Measurements from ENCODE around the gene PTBP1. TPM values are rescaled to one million over a fixed set of nuclear protein-coding genes. Genes with fewer than 3 reads are reported as not detected.

The PTBP1 gene
- total and polyA plus RNA-seq, 4 experiments from 2014 or later, result 67.7 to 315 (median 246) TPM

DNA sequence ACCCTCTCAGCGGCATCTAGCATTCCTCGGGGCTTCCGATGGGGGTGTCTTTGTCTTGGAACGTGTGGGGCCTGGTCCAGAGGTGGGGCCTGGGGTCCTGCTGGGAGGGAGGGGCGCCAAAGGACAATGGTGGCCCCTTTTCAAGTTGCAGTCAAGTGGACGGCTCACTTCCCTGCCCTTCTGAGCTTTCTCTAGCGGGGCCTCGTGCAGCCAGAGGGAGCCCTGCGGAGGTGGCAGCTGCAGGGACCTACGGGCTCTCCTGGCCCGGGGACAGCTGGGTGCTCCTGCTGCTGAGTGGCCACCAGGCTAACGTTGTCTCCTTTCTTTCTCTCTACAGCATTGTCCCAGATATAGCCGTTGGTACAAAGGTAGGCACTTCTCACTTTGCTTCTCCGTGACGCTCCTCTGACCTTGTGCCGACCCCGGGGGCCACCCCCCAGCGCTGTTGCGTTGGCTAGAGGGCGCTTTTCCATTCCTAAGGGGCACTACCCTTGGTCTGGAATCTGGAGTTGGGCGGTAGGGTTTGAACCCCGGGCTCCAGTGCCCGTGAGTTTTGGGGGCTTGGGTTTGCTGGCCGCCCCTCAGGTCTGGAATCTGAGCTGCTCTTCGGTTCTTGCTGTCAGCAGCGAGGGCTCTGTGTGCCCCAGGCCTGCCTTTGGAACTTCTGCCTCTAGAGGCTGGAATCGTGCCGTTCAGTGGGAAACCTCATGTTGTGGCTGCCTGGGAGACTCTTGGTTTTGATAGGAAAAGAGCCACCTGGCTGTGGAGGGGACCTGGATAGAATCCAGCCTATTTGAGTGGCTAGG, 2.0 kb downstream of the PTBP1 start:
- Histone ChIP-seq H3K27ac (ENCODE audit: low read depth, low read length) (peak overlapping the region; percentile 67), H3K4me1 (ENCODE audit: insufficient read depth, low read length) (peaks cover 60% of the 10 kb centered on the region), H3K9me3 (ENCODE audit: control insufficient read depth in 1 of 2, low read length in 2 of 2) (no peaks in the 10 kb centered on the region), H3K36me3 (ENCODE audit: insufficient read depth, low read length) (peaks cover 13% of the 10 kb centered on the region), H3K4me3 (ENCODE audit: low read length in 2 of 2) (peak overlapping the region; percentile 30 to 74), H3K27me3 (ENCODE audit: insufficient read depth, low read length) (no peaks in the 10 kb centered on the region)
- no peaks in the 10 kb centered on the region for H3K27me3 Mint-ChIP-seq
- POLR2A ChIA-PET (ENCODE audit: partially characterized antibody), result interaction anchor here (0.6 to 3.1 kb wide), 7 partner anchors 9 to 219 kb away, joined by 3 to 11 read pairs (median 5); partner anchors contain the start of gene WDR18
- DNase-seq, result peak in 2 of 5 donors; percentile 36 to 42
- intact Hi-C loops (cut with micrococcal nuclease), result loop anchor here (5.0 to 10.0 kb wide), 2 partner anchors 446 to 1063 kb away; partner anchors contain the start of genes ATP5F1D, KLF16 and MIDN
- peak overlapping the region; percentile 77 to 94 (median 91) for H3K4me3 Mint-ChIP-seq
- CTCF ChIA-PET (ENCODE audit: partially characterized antibody), result interaction anchor here (1.8 kb wide), 1 partner anchor 185 kb away, joined by 3 read pairs; the partner anchor contains the start of gene WDR18
- H3K9me3 Mint-ChIP-seq, result no peaks in the 10 kb centered on the region
- H3K4me1 Mint-ChIP-seq, result peaks cover 25 to 62% (median 41%) of the 10 kb centered on the region in 4 donors
- peak overlapping the region; percentile 86 to 95 (median 93) for H3K27ac Mint-ChIP-seq
- peaks cover 4 to 41% of the 10 kb centered on the region in 2 donors for H3K36me3 Mint-ChIP-seq

DNA sequence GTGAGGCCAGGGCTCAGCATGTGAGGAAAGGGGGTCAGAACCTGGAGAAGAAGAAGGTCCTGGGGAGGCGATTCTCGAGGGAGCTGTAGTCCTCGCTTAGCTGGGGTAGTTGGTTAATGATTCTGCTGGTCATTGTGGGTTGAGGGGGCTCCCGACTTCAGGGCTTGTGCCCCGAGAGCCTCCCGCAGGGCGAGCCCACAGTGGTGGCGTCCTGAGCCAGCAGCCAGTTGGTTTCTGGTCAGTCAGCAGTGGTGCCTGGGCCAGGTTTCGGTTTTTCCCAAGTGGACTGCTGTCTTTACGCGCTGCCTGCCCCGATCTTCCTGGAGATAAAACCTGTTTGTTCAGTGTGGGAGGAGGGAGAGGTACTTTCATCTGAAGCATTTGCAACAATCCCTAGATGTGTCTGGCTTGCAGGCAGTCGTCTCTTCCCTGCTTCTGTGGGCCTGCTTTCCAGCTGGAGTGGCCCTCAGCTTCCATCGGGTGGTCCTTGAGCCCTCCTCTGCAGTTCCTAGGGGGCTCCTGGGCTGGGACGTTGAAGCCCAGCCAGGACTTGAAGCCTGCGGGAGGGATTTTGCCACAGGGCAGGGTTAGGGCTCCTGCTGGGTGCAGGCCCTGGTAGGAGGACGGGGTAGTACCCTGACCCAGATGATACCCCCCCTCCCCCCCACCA, 3.2 kb downstream of the PTBP1 start:
- peaks cover 0 to 1% (median 0%) of the 10 kb centered on the region in 8 donors for H3K9me3 Mint-ChIP-seq
- CTCF ChIA-PET (ENCODE audit: partially characterized antibody), result no interaction called here
- Histone ChIP-seq H3K9me3 (ENCODE audit: control insufficient read depth in 1 of 2, low read length in 2 of 2) (no peaks in the 10 kb centered on the region), H3K4me1 (ENCODE audit: insufficient read depth, low read length) (peaks cover 60% of the 10 kb centered on the region), H3K27me3 (ENCODE audit: insufficient read depth, low read length) (no peaks in the 10 kb centered on the region), H3K36me3 (ENCODE audit: insufficient read depth, low read length) (peaks cover 25% of the 10 kb centered on the region), H3K27ac (ENCODE audit: low read depth, low read length) (peak overlapping the region; percentile 42), H3K4me3 (ENCODE audit: low read length in 2 of 2) (peak overlapping the region; percentile 28 to 38)
- peak overlapping the region; percentile 77 to 94 (median 87) for H3K4me3 Mint-ChIP-seq
- H3K4me1 Mint-ChIP-seq, result peaks cover 25 to 62% (median 42%) of the 10 kb centered on the region in 4 donors
- peak overlapping the region; percentile 70 to 93 (median 88) for H3K27ac Mint-ChIP-seq
- H3K27me3 Mint-ChIP-seq, result no peaks in the 10 kb centered on the region
- POLR2A ChIA-PET (ENCODE audit: partially characterized antibody), result interaction anchor here (0.8 to 1.6 kb wide), 7 partner anchors 8 to 469 kb away, joined by 3 to 6 read pairs (median 3); partner anchors contain the start of genes CIRBP and WDR18
- peaks cover 7 to 44% of the 10 kb centered on the region in 2 donors for H3K36me3 Mint-ChIP-seq
- DNase-seq, result no peak
- intact Hi-C loops (cut with micrococcal nuclease), result no loop called here

GRCh38 chr19:801030-801860, 4.0 kb downstream of the PTBP1 start:
- intact Hi-C loops (cut with micrococcal nuclease), result no loop called here
- Mint-ChIP-seq H3K4me3 (peak overlapping the region; percentile 67 to 91 (median 82)), H3K27me3 (no peaks in the 10 kb centered on the region), H3K27ac (peak overlapping the region in 6 of 7 donors; percentile 48 to 93 (median 70)), H3K4me1 (peaks cover 25 to 62% (median 42%) of the 10 kb centered on the region in 4 donors), H3K36me3 (peaks cover 7 to 44% of the 10 kb centered on the region in 2 donors), H3K9me3 (peaks cover 0 to 1% (median 0%) of the 10 kb centered on the region in 8 donors)
- Histone ChIP-seq H3K4me3 (ENCODE audit: low read length in 2 of 2) (peak overlapping the region; percentile 29 to 38), H3K27me3 (ENCODE audit: insufficient read depth, low read length) (no peaks in the 10 kb centered on the region), H3K9me3 (ENCODE audit: control insufficient read depth in 1 of 2, low read length in 2 of 2) (no peaks in the 10 kb centered on the region), H3K27ac (ENCODE audit: low read depth, low read length) (peak overlapping the region; percentile 42), H3K4me1 (ENCODE audit: insufficient read depth, low read length) (peaks cover 58% of the 10 kb centered on the region), H3K36me3 (ENCODE audit: insufficient read depth, low read length) (peaks cover 27% of the 10 kb centered on the region)
- CTCF ChIA-PET (ENCODE audit: partially characterized antibody), result interaction anchor here (0.5 kb wide), 1 partner anchor 27 kb away, joined by 3 read pairs; no protein-coding TSS in a partner anchor
- POLR2A ChIA-PET (ENCODE audit: partially characterized antibody), result interaction anchor here (0.8 to 1.4 kb wide), 6 partner anchors 8 to 468 kb away, joined by 3 to 4 read pairs (median 3); partner anchors contain the start of genes CIRBP and WDR18
- DNase-seq, result peak in 1 of 5 donors; percentile 33

- H3K36me3 ChIP-seq (ENCODE audit: insufficient read depth, low read length), result peaks cover 34% of the 10 kb centered on the region
Measured at GRCh38 chr19:801861-802497, 4.7 kb downstream of the PTBP1 start.

DNA sequence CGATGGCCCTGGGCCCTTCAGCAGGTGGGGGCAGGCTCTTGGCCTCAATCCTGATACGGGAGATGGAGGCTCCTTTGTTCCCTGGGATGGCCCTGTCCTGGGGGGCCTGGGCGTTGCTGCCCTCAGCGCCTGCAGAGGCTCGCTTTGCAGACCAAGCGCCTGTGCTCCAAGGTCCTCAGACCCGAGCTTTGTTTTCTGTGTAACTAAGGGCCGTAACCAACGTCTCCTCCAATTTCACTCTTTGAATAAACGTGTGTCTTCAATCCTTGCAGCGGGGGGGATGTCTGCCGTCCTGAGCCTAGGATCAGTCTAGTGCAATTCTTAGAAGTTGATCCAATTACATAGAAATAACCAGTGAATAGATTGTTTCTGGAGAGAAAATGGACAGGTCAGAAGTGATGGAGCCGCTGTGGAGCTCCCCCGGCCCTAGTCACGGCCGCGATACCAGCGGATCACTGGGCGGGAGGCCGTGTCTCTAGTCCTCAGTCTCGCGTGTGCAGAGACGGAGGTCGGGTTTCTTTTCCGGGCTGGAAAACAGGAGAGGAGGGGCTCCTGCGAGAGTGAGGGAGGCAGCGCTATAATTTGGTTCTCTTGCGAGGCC, 5.3 kb downstream of the PTBP1 start:
- no peak for DNase-seq
- Mint-ChIP-seq H3K27ac (peak overlapping the region in 6 of 7 donors; percentile 50 to 92 (median 84)), H3K36me3 (peaks cover 13 to 52% of the 10 kb centered on the region in 2 donors), H3K4me3 (peak overlapping the region in 7 of 8 donors; percentile 51 to 91 (median 80)), H3K4me1 (peaks cover 25 to 61% (median 44%) of the 10 kb centered on the region in 4 donors), H3K9me3 (peaks cover 0 to 4% (median 0%) of the 10 kb centered on the region in 8 donors), H3K27me3 (no peaks in the 10 kb centered on the region)
- intact Hi-C loops (cut with micrococcal nuclease), result no loop called here
- H3K4me3 ChIP-seq (ENCODE audit: low read length in 2 of 2), result no peak overlapping the region
- H3K27me3 ChIP-seq (ENCODE audit: insufficient read depth, low read length), result no peaks in the 10 kb centered on the region
- no peaks in the 10 kb centered on the region for H3K9me3 ChIP-seq (ENCODE audit: control insufficient read depth in 1 of 2, low read length in 2 of 2)
- peaks cover 54% of the 10 kb centered on the region for H3K4me1 ChIP-seq (ENCODE audit: insufficient read depth, low read length)
- H3K36me3 ChIP-seq (ENCODE audit: insufficient read depth, low read length), result peaks cover 40% of the 10 kb centered on the region
- peak overlapping the region; percentile 42 for H3K27ac ChIP-seq (ENCODE audit: low read depth, low read length)
- ChIA-PET POLR2A (ENCODE audit: partially characterized antibody) (interaction anchor here (0.9 kb wide), 1 partner anchor 467 kb away, joined by 3 read pairs; the partner anchor contains the start of gene CIRBP), CTCF (ENCODE audit: partially characterized antibody) (no interaction called here)

More at GRCh38 chr19:801861-802497, 4.7 kb downstream of the PTBP1 start:
- Mint-ChIP-seq H3K4me1 (peaks cover 22 to 56% (median 38%) of the 10 kb centered on the region in 4 donors), H3K9me3 (peaks cover 0 to 1% (median 0%) of the 10 kb centered on the region in 8 donors), H3K4me3 (peak overlapping the region; percentile 63 to 91 (median 82)), H3K27ac (peak overlapping the region; percentile 29 to 92 (median 76)), H3K27me3 (no peaks in the 10 kb centered on the region), H3K36me3 (peaks cover 7 to 46% of the 10 kb centered on the region in 2 donors)
- Histone ChIP-seq H3K4me1 (ENCODE audit: insufficient read depth, low read length) (peaks cover 54% of the 10 kb centered on the region), H3K9me3 (ENCODE audit: control insufficient read depth in 1 of 2, low read length in 2 of 2) (no peaks in the 10 kb centered on the region), H3K27me3 (ENCODE audit: insufficient read depth, low read length) (no peaks in the 10 kb centered on the region), H3K4me3 (ENCODE audit: low read length in 2 of 2) (peak overlapping the region in 1 of 2 donors; percentile 38), H3K27ac (ENCODE audit: low read depth, low read length) (peak overlapping the region; percentile 42)
- ChIA-PET CTCF (ENCODE audit: partially characterized antibody) (no interaction called here), POLR2A (ENCODE audit: partially characterized antibody) (interaction anchor here (0.9 kb wide), 1 partner anchor 467 kb away, joined by 3 read pairs; the partner anchor contains the start of gene CIRBP)
- intact Hi-C loops (cut with micrococcal nuclease), result no loop called here
- DNase-seq, result no peak

- ChIA-PET CTCF (ENCODE audit: partially characterized antibody) (no interaction called here), POLR2A (ENCODE audit: partially characterized antibody) (no interaction called here)
- Mint-ChIP-seq H3K27me3 (no peaks in the 10 kb centered on the region), H3K9me3 (peaks cover 0 to 4% (median 0%) of the 10 kb centered on the region in 8 donors), H3K36me3 (peaks cover 18 to 57% of the 10 kb centered on the region in 2 donors), H3K27ac (peak overlapping the region in 6 of 7 donors; percentile 31 to 90 (median 50)), H3K4me3 (peak overlapping the region in 4 of 8 donors; percentile 11 to 91 (median 38)), H3K4me1 (peaks cover 29 to 63% (median 46%) of the 10 kb centered on the region in 4 donors)
- Histone ChIP-seq H3K9me3 (ENCODE audit: control insufficient read depth in 1 of 2, low read length in 2 of 2) (no peaks in the 10 kb centered on the region), H3K27ac (ENCODE audit: low read depth, low read length) (no peak overlapping the region), H3K36me3 (ENCODE audit: insufficient read depth, low read length) (peaks cover 45% of the 10 kb centered on the region), H3K4me1 (ENCODE audit: insufficient read depth, low read length) (peaks cover 54% of the 10 kb centered on the region), H3K4me3 (ENCODE audit: low read length in 2 of 2) (no peak overlapping the region), H3K27me3 (ENCODE audit: insufficient read depth, low read length) (no peaks in the 10 kb centered on the region)
- intact Hi-C loops (cut with micrococcal nuclease), result no loop called here
- no peak for DNase-seq
Measured at GRCh38 chr19:803099-803561, 5.9 kb downstream of the PTBP1 start.
